ENCODE measurements around the gene TTF1. TPM values are rescaled to one million over a fixed set of nuclear protein-coding genes. Genes with fewer than 3 reads are reported as not detected.

TTF1 gene
- polyA plus RNA-seq, 1 experiment, result 5.9 TPM

- CTCF ChIA-PET, result interaction anchor here (1.1 to 2.2 kb wide), 2 partner anchors 160 to 486 kb away, joined by 3 to 10 read pairs; no protein-coding TSS in a partner anchor
- POLR2A ChIA-PET, result no interaction called here
Measured at GRCh38 chr9:132414731-132415130, 8.1 kb upstream of the TTF1 start.

GRCh38 chr9:132413926-132414325 lies 7.3 kb upstream of the TTF1 start:
- Histone ChIP-seq H3K4me3 (ENCODE audit: low read depth, low read length) (no peak overlapping the region), H3K36me3 (ENCODE audit: control insufficient read depth, insufficient read depth, low read length) (no peaks in the 10 kb centered on the region), H3K27me3 (ENCODE audit: control insufficient read depth, insufficient read depth, low read length) (peaks cover 40% of the 10 kb centered on the region)
- ChIA-PET CTCF (interaction anchor here (0.5 to 2.2 kb wide), 3 partner anchors 161 to 399 kb away, joined by 3 to 10 read pairs (median 3); no protein-coding TSS in a partner anchor), POLR2A (no interaction called here)
- no peak for TF ChIP-seq CTCF (IDR thresholded peaks at IDR 0.05; ENCODE audit: insufficient read depth, low read depth, low read length)
- no peak for DNase-seq (ENCODE audit: low read depth)

More at GRCh38 chr9:132414731-132415130, 8.1 kb upstream of the TTF1 start:
- H3K4me3 ChIP-seq (ENCODE audit: low read depth, low read length), result no peak overlapping the region
- peaks cover 43% of the 10 kb centered on the region for H3K27me3 ChIP-seq (ENCODE audit: control insufficient read depth, insufficient read depth, low read length)
- no peaks in the 10 kb centered on the region for H3K36me3 ChIP-seq (ENCODE audit: control insufficient read depth, insufficient read depth, low read length)
- DNase-seq (ENCODE audit: low read depth), result no peak
- TF ChIP-seq CTCF (IDR thresholded peaks at IDR 0.05; ENCODE audit: insufficient read depth, low read depth, low read length), result no peak

DNA sequence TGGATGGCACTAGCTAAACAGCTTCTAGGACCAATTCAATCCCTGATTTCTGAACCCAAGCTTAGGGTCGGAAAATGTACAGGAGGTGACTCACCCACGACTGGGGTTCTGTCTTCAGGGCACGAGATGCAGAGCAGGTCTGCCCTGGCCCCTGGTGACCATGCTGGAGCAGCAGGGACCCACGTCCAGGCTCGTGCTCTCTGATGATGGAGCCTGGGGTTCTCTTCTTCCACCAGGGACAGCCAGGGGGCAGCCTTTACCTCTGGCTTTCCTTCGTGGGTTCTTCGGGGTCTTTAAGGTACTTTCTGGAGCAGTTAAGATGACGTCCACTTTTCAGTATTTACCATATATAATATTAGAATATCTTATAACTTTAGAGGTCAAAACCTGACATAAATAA lies 5.4 kb upstream of the TTF1 start:
- TF ChIP-seq CTCF (IDR thresholded peaks at IDR 0.05; ENCODE audit: insufficient read depth, low read depth, low read length), result peak; percentile 65
- ChIA-PET CTCF (interaction anchor here (0.6 to 1.5 kb wide), 4 partner anchors 10 to 387 kb away, joined by 3 to 8 read pairs (median 4); no protein-coding TSS in a partner anchor), POLR2A (no interaction called here)
- DNase-seq (ENCODE audit: low read depth), result no peak
- H3K4me3 ChIP-seq (ENCODE audit: low read depth, low read length), result no peak overlapping the region
- no peaks in the 10 kb centered on the region for H3K36me3 ChIP-seq (ENCODE audit: control insufficient read depth, insufficient read depth, low read length)
- peaks cover 33% of the 10 kb centered on the region for H3K27me3 ChIP-seq (ENCODE audit: control insufficient read depth, insufficient read depth, low read length)

DNA sequence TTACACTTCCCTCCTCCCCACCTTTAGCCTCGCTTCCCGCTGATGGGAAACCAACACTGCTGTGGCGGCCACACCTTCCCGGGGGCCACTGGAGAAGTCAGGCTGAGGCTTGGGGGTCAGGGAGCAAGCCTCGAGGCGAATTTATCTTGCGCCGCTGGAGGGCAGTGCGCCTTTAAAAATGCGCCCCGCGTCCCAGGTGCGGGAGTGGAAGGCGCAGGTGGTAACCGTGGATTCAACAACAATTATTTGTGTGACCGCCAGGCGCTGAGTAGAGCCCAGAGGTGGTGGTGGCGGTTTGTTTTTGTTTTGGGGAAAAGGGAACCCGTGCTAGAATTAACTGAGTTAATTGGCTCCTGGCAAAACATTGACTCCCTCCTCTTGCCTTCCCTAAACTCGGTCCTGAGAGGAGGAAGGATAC lies 4.5 kb upstream of the TTF1 start:
- ChIA-PET POLR2A (no interaction called here), CTCF (interaction anchor here (0.9 to 1.9 kb wide), 3 partner anchors 12 to 612 kb away, joined by 3 to 6 read pairs (median 4); no protein-coding TSS in a partner anchor)
- H3K36me3 ChIP-seq (ENCODE audit: control insufficient read depth, insufficient read depth, low read length), result no peaks in the 10 kb centered on the region
- peaks cover 33% of the 10 kb centered on the region for H3K27me3 ChIP-seq (ENCODE audit: control insufficient read depth, insufficient read depth, low read length)
- no peak for DNase-seq (ENCODE audit: low read depth)
- no peak overlapping the region for H3K4me3 ChIP-seq (ENCODE audit: low read depth, low read length)
- TF ChIP-seq CTCF (IDR thresholded peaks at IDR 0.05; ENCODE audit: insufficient read depth, low read depth, low read length), result peak; percentile 55

GRCh38 chr9:132410642-132411041 lies 4.0 kb upstream of the TTF1 start:
- no peak for TF ChIP-seq CTCF (IDR thresholded peaks at IDR 0.05; ENCODE audit: insufficient read depth, low read depth, low read length)
- H3K4me3 ChIP-seq (ENCODE audit: low read depth, low read length), result no peak overlapping the region
- CTCF ChIA-PET, result interaction anchor here (0.9 to 1.9 kb wide), 4 partner anchors 13 to 613 kb away, joined by 3 to 6 read pairs (median 4); no protein-coding TSS in a partner anchor
- DNase-seq (ENCODE audit: low read depth), result no peak
- no peaks in the 10 kb centered on the region for H3K36me3 ChIP-seq (ENCODE audit: control insufficient read depth, insufficient read depth, low read length)
- peaks cover 30% of the 10 kb centered on the region for H3K27me3 ChIP-seq (ENCODE audit: control insufficient read depth, insufficient read depth, low read length)
- POLR2A ChIA-PET, result interaction anchor here (0.6 kb wide), 1 partner anchor 56 kb away, joined by 4 read pairs; the partner anchor contains the start of gene SETX
